HG02852 (cell line): ENCODE measurements around the gene SYNDIG1.
"Not testable (repeated sequence)": the region's sequence is repeated elsewhere in the genome, so short reads cannot be mapped to it uniquely, and the experiment has no call there.

Experiments used
- ATAC-seq: cut with Tn5 transposase; IDR thresholded peaks from one replicate; pipeline ENCODE4 v1.9.1; 2021; ENCODE audit warnings: mild to moderate bottlenecking, moderate library complexity; ENCODE audit not compliant: unreplicated experiment

Gene SYNDIG1

DNA sequence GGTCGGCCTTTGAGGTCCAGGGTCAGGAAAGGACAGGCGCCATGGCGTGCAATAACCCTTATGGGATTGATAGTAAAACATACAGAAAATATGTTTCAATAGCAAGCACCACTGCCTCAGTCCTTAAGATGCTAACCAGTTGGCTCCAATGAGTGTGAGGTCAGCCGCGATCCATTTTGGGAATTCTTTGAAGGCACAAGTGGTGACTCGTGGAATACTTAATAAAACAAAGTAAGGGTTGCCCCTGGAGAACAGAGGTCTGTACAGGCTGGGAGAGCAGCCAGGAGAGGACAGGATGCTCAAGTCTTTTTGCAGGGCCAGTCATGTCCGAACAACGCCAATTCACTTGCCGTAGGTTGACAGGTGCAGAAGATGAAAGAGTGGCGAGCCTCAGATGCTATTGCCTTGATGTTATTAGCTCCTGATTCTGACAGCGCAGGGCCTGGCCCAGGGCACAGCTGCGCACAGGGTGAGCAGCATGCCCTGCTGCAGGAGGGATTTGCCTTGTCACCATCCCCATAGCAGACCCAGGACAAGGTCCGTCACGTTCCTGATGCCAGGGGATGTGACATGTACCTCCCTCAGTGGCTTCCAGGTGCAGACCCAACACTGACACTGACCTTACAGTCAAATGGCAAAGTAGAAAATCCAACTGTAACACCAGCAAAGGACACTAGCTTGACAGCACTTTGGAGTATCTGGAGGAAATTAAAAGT lies 21.8 kb downstream of the SYNDIG1 start:
- no peak for ATAC-seq

DNA sequence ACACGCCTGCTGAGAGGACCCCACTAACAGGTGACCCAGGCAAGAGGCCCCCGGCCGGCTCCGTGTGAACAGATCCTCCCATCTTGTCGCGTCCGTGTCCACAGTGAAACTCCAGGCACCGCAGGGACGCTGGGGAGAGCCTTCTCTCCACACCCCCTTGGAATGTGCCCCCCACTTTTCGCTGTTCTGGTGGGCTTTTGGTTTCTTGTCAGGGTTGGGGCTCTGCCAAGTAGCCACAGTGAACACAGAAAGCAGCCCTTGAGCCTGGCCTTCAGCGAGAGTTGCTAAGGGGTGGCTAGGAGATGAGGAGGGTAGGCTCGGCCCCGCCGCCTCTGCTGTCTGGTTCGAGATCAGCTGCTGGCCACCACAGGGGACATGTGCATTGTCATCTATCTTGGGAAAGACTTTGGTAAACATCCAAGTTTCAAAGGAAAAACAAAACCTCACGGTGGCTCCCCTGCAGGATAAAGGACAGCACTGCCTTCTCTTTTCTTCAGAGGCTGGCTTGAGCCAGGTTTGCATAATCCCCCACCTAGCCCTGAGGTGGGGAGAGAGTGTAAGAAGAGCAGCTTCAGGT lies 22.7 kb downstream of the SYNDIG1 start:
- ATAC-seq, result no peak

DNA sequence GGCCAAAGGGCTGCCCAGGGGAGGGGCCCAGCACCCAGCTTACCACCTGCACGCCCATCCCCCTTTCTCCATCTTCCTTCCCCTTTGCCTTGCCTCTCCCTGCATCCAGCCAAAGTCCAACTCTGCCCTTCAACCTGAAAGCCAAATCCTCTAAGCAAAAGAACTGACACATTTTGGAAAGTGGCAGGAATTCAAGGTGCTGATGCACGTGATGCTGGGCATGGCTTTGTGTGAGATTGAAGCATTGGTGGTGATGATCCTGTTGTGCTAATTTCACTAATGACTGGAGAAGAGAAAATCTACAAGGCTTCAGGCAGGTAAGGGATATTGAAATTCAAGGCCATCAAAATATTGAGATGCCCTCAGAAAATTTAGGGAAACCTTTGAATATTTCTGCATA lies 23.3 kb downstream of the SYNDIG1 start:
- no peak for ATAC-seq

DNA sequence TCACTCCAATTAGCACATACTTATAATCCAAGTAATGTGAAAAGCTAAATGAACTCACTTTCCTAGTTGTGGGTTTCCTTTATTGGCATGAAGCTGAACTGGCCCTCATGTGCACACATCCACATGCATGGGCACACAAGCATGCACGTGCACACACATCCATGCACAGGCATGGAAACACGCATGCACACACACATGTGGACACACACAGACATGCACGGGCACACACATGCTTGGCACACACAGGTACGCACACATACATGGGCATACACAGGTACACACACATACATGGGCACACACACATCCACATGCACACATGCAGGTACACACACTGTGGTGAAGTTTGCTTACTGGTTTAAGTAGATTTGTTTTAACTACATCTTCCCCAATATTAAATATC lies 23.8 kb downstream of the SYNDIG1 start:
- no peak for ATAC-seq

DNA sequence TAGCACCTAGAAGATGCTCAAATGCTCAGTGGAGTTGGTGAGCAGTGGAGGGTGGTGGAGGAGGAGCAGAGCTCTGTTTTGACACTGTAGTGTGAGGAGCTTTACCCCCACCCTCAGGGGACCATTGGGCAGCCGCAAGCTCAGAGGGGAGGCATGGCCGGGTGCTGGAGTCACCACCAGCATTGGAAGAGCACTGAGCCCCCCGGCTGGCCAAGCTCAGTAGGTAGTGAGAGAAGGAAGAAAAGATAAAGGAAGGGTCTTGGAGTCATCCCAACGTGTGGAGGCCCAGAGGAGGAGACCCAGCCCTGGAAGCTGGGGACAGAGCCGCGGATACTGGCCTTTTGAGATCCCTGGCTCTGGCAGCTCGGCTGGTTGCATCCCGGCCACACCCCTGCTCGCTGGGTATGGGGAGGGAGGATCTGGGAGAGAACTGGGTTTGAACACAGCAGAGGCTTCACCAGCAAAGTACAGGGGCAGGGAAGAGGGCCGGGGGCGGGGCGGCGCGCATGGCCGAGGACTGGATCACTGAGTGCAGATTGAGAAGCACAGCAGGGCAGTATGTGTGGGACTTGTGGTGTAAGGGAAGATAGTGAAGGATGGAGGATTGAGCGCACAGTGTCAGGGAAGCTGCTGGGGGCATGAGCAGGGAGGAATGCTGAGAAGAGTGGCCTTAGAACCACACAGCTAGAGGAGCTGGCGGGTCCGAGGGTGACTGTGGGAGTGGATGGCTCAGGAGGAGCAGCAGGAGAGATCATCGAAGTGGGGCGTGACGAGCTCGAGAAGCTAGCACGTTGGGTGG lies 24.4 kb downstream of the SYNDIG1 start:
- no peak for ATAC-seq

DNA sequence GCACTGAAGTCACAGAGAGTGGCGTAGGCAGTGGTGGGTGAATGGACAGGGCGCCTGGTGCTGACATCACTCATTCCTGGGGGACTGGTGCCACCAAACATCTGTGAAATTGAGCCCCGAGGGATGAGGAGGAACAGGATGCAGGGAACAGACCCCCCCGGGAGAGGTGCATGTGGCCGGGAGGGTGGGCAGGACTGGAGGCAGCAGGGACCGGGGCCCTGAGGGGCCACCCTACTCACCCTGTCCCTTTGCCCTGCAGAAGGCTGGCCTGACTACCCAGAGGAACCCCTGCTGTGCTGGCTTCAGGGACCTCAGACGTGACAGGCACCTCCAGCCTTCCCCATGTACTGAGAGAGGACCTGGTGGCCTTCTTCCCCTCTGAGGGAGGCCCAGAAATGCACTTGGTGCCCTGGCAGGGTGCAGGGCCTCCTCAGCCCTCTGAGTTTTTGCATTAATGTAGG lies 25.1 kb downstream of the SYNDIG1 start:
- no peak for ATAC-seq

DNA sequence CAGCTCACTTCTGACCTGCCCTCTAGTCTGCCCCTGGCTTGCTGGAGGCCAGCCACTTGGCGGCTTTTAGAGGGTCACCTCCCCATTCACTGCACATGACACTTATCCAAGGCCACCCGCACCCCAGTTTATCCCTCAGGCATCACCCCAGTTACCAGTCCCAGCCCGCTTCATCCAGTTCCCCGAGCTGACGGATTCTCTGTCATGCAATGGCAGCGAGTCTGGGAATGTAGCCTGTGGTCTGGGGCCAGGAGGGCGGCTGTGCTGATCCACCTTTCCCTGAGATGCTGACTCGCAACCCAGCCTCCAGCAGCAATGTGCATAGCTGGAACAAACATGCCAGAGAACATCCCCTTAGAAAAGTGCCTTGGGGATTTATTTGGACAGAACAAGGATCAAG lies 25.8 kb downstream of the SYNDIG1 start:
- no peak for ATAC-seq

DNA sequence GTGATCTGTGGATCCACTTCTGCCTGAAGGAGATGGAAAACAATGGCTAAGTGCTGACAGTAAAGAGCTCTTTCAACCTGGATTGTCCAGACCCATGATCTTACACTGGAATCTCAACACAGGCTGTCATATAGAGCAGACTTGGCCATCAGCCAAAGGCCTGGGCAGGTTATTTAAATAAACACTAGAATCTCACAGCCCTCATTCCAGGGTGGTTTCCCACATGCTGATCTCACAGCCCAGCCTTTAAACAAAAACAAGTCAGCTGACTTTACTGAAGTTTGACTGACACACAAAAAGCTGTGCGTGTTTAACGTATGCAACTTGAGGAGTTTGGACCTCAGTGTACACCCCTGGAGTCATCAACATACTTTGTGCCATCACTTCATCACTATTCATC lies 28.4 kb downstream of the SYNDIG1 start:
- ATAC-seq, result no peak

DNA sequence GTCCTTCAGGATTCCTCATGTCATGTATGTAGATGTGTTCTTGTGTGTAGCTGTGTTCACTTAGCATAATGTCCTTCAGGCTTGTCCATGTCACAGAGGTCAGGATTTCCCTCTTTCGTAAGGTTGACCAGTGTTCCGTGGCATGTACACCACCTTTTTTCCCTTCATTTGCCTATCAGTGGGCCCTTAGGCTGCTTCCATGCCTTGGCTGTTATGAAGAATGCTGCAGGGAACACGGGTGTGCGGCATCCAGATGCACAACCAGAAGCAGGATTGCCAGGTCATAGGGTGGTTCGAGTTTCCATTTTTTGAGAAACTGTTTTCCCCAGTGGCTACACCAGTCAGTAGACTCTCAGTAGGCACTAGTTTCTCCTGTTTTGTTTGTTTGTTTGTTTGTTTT lies 29.2 kb downstream of the SYNDIG1 start:
- ATAC-seq, result no peak

DNA sequence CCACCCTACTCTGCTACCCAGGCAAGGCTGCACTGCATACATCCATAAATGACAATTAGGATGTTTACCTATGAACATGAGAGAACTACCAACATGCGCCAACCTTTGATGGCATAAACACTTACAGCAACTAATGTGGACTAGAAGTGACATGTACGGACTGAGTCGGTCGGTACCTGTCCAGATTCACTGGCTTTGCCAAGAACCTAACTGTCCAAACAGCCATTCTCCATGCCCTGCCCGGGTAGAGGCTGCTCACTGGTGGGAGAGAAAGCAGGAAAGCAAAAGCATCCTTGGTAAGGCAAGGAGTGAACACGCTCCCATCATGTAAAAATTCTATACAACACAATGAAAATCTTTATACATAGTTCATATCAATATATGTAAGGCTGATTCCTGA lies 30.0 kb downstream of the SYNDIG1 start:
- no peak for ATAC-seq

DNA sequence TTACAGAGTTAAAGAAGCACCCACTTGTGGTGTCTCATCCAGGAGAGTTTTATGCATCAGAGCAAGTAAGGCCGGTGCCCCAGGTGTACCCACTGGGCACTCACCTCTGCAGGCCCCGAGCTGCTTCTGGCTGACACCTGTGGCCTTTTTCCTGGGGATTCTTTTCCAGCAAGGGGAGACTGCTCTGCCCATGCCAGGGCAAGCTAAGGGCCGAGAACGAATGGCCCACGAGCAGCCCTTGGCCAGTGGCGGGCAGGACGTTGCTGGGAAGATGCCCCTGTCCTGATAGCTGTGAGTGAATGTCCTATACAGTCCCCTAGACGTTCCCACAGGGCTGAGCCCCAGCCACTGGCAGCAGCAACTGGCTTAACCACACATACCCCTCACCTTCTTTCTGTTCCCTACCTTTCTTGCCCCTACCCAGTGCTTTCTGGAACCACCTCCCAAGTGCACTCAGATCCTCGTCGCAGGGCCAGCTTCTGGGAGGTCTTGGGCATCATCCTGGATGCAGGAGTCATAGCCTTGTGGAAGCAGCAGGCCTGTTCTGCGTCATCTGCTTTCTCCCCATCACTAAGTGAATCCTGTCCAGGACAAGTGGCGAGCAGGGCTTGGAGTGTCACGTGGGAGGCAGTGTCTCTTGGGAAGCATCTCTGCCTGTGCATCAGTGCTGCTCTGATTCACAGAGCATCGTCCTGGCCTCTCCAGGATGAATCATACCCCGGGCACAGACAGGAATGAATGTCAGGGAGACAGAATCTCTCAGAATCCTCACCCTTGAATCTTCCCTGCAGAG lies 32.5 kb downstream of the SYNDIG1 start:
- no peak for ATAC-seq

DNA sequence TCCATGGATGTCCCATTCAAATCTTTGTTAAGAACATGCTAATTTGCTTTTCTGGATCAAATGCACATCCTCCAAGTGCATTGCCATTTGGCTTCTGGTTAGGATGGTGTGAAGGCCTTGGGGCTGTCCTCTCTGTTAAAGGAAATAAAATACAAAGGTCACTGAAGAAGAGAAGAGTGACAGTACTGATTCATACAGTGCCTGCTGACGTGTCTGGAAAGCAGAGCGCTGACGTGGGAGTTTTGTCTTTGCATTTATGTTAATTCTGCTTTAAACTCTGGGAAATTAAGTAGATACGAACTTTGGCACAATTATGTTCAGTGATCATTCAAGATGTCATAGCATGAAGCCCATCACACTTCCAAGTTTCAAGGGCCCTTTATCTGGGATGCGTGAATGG lies 33.2 kb downstream of the SYNDIG1 start:
- no peak for ATAC-seq

DNA sequence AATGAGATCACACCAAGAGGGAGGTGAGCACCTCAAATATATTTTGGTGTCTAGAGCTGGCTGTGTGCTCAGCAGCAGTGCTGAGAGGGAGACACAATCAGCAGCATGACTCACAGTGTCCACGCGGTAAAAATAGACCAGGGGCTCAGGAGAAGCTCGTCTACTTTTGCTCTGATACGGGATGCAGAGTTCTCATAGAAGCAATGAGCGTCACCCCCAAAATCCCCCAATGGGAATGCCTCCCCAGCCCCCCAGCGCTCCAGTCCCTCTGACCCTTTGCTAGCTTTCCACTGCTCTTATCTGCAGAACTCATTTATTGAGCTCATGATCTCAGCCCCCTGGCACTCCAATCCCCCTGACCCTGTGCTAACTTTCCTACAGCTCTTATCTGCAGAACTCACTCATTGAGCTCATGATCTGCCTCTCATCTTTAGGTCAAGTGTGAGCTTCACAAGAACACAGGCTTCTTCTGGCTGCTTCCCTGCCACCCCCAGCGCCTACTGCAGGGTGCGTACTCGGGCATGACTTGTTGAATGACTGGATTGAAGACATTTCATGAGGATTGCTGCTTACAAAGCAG lies 34.0 kb downstream of the SYNDIG1 start:
- no peak for ATAC-seq

DNA sequence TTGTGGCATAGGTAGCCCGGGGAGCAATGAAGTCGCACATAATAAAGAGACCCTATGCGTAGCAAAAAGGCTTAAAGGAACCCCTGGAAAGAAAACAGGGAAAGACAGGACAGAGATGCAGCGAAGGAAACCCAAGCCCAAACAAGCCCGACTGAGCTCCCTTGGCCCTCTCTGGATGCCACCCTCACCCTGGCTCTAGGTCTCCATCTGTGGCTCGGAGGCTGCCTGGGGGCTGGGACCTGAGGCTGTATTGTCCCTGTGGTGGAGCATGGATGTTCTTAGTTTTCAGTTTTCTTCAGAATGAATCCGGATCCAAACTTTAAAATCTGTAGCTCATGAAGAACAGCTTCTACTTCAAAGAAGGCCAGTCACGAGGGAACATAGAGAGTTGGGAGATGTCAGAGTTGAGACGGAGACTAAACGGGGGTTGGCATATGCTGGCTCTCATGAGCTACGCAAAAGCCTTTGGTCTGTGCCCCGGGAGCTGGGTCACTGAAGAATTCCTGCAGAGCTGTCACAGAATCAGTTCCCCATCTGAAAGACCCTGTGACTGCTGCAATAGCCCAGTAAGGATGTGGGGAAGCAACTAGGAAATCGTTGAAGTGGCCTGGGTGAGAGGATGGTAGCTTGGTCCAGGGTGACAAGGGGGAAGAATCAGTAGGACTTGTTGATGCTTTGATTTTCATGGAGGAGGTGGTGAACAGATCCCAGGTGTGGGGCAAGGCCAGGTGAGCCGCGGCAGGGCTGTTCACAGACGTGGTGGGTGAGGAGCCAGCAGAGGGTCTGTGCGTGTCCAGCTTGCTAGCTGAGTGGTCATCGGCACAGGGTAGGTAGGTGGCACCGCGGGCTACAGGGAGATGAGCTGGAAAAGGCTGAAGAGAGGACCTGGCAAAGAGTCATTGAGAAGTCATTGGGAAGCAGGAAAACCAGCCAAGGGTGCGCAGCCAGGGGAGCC lies 35.2 kb downstream of the SYNDIG1 start:
- no peak for ATAC-seq

DNA sequence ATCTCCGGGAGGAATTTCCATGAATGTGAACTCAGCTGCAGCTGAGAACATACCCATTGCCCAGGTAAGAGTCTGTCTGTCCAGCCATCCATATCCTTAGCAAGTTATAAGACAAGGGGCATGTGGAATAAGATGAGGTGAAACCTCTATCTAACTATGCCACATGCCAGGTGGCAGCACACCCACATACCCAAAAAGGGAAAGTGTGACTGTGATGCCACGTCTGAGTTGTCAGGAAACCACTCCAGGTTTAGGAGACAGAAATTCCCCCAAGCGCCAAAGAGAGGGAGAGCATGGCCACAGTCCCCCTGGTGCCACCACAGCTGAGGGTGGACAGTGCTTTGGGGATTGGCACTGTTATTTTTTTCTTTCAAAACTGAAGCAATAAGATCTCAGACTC lies 36.7 kb downstream of the SYNDIG1 start:
- no peak for ATAC-seq

DNA sequence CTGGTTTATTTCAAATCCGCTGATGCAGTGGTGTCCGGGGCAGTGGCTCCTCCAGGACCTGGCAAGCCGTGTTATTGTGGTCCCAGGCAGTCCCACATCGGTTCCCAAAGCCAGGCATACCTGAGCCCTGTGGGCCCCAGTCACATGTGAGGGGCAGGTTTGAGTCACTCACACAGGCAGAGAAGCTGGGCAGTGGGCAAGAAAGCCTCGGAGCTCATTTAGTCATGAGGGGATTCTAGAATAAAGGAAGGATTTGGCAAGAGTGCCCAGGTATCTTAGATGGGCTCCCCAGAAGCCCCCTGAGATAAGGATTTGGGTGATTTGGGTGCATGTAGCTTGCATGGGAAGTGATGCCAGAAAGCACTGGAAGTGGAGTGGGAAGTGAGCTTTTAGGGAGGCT lies 37.3 kb downstream of the SYNDIG1 start:
- ATAC-seq, result no peak

DNA sequence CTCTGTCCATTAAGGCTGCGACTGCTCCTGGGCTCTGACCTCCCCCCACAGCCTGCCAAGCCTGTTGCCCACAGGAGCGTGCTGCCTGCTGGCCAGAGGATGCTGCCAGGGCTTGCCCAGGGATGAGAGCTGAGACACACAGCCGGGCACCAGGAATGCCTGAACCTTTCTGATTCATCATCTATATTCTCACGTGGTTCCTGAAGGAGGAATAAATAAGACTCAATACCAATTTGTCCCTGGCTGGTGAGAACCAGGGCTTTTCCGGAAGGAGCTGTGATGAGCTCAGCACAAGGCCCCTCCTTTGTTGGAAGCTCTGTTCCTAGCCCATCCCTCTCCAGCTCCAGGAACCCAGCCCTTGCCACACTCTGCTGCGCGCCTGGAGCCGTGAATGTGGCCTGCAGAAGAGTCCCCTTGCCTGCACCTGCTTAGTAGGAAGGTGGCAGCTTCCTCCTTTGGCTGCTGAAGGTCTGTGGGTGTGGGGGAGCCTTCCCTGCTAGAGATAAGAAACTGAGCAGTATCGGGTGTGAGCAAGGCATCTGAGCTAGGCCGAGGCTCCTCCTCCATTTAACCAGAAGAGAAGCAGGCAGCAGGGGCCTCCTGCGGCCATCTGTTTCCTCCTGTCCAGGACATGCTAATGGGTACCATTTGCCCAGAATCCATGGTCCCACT lies 37.9 kb downstream of the SYNDIG1 start:
- no peak for ATAC-seq

DNA sequence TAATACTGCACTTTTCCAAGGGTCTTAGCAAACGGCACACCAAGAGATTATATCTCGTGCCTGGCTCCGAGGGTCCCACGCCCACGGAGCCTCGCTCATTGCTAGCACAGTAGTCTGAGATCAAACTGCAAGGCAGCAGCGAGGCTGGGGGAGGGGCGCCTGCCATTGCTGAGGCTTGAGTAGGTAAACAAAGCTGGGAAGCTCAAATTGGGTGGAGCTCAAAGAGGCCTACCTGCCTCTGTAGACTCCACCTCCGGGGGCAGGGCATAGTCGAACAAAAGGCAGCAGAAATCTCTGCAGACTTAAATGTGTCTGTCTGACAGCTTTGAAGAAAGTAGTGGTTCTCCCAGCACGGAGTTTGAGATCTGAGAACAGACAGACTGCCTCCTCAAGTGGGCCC lies 43.0 kb downstream of the SYNDIG1 start:
- not testable (repeated sequence) for ATAC-seq

DNA sequence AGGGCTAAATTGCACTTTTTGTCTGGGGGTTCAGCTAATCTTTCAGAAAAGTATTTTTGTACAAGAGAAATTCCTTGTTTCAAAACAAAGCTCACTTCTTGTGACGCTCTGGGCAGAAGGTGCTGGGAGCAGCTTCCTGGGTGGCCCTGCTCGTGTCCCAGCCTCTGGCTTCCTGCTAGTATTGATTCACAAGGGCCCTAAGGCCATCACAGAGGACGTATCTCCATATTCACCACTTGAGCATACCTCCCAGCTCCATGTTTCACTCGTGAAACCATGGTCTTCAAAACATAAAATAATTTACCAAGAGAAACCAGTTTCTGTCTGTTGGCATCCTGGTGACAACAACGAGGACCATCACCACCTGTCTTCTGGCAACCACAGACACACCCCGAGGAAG lies 49.1 kb downstream of the SYNDIG1 start:
- ATAC-seq, result no peak
